Measurements from ENCODE around the gene IGSF8. TPM values are rescaled to one million over a fixed set of nuclear protein-coding genes. Genes with fewer than 3 reads are reported as not detected.

The IGSF8 gene
- total RNA-seq, 4 donors from 2014 or later, result 17.0 to 19.6 (median 17.2) TPM

- no peak for DNase-seq
- 43 to 73% methylated on average over 5 to 6 of the region's 6 CpGs for WGBS, 2 donors
- Histone ChIP-seq H3K4me3 (no peak overlapping the region), H3K4me1 (peaks cover 4 to 51% (median 9%) of the 10 kb centered on the region in 3 donors), H3K9me3 (no peaks in the 10 kb centered on the region), H3K27ac (peak overlapping the region; percentile 16 to 47 (median 30)), H3K36me3 (no peaks in the 10 kb centered on the region), H3K27me3 (no peaks in the 10 kb centered on the region)
- TF ChIP-seq POLR2A (IDR thresholded peaks at IDR 0.05) (no peak), CTCF (IDR thresholded peaks at IDR 0.05) (no peak)
- intact Hi-C loops (cut with DNase I), result loop anchor here (5.0 kb wide), 1 partner anchor 103 kb away; the partner anchor contains the start of gene PEA15
These were observed 5.4 kb upstream of the IGSF8 start for GRCh38 chr1:160103658-160104408.

- no peak for DNase-seq
- Histone ChIP-seq H3K4me1 (peaks cover 13 to 62% (median 22%) of the 10 kb centered on the region in 3 donors), H3K36me3 (no peaks in the 10 kb centered on the region), H3K9me3 (no peaks in the 10 kb centered on the region), H3K4me3 (no peak overlapping the region), H3K27ac (peak overlapping the region; percentile 28 to 96 (median 86)), H3K27me3 (no peaks in the 10 kb centered on the region)
- intact Hi-C loops (cut with DNase I), result loop anchor here (5.0 kb wide), 1 partner anchor 105 kb away; the partner anchor contains the start of gene PEA15
- 64 to 80% methylated on average over 7 to 9 of the region's 9 CpGs for WGBS, 2 donors
- no peak for TF ChIP-seq POLR2A (IDR thresholded peaks at IDR 0.05)
- no peak for TF ChIP-seq CTCF (IDR thresholded peaks at IDR 0.05)
These were observed 3.5 kb upstream of the IGSF8 start for GRCh38 chr1:160101717-160102522.

- TF ChIP-seq POLR2A (IDR thresholded peaks at IDR 0.05) (no peak), CTCF (IDR thresholded peaks at IDR 0.05) (peak; percentile 85 to 97 (median 92))
- H3K27me3 ChIP-seq, result no peaks in the 10 kb centered on the region
- peaks cover 20 to 69% (median 28%) of the 10 kb centered on the region in 3 donors for H3K4me1 ChIP-seq
- WGBS, 2 donors, result 24 to 27% methylated on average over 10 of the region's 13 CpGs
- peak overlapping the region in 1 of 4 donors; percentile 34 for H3K4me3 ChIP-seq
- H3K9me3 ChIP-seq, result no peaks in the 10 kb centered on the region
- peak; percentile 23 for DNase-seq
- intact Hi-C loops (cut with DNase I), result loop anchor here (5.0 kb wide), 1 partner anchor 106 kb away; the partner anchor contains the start of gene PEA15
- peak overlapping the region; percentile 28 to 96 (median 86) for H3K27ac ChIP-seq
- H3K36me3 ChIP-seq, result no peaks in the 10 kb centered on the region
These were observed 2.8 kb upstream of the IGSF8 start for GRCh38 chr1:160101037-160101716.

GRCh38 chr1:160099716-160100375, 1.4 kb upstream of the IGSF8 start:
- intact Hi-C loops (cut with DNase I), result loop anchor here (5.0 to 10.0 kb wide), 2 partner anchors 107 to 155 kb away; partner anchors contain the start of gene PEA15
- no peak for TF ChIP-seq CTCF (IDR thresholded peaks at IDR 0.05)
- TF ChIP-seq POLR2A (IDR thresholded peaks at IDR 0.05), result no peak
- Histone ChIP-seq H3K9me3 (no peaks in the 10 kb centered on the region), H3K4me1 (peaks cover 23 to 77% (median 28%) of the 10 kb centered on the region in 3 donors), H3K27ac (peak overlapping the region; percentile 83 to 97 (median 94)), H3K4me3 (no peak overlapping the region), H3K27me3 (no peaks in the 10 kb centered on the region), H3K36me3 (peaks cover 0 to 5% (median 0%) of the 10 kb centered on the region in 3 donors)
- WGBS, 2 donors, result 100% methylated on average over 1 of the region's 2 CpGs; no CpG with 5 or more reads in 1 of the 2 donors
- no peak for DNase-seq
